Glutamatergic neuron (in vitro differentiated cells): ENCODE measurements around the gene PARS2. TPM values are rescaled to one million over a fixed set of nuclear protein-coding genes. Genes with fewer than 3 reads are reported as not detected.

ENCODE experiments used
- DNase-seq: peaks from one replicate; pipeline ENCODE4 v3.0.0; 2022
- H3K27ac Mint-ChIP-seq: one replicate; pipeline ENCODE4 v1.8.0; 2020; ENCODE audit warnings: mild to moderate bottlenecking, mixed read lengths, inconsistent platforms; ENCODE audit not compliant: unreplicated experiment
- H3K27me3 Mint-ChIP-seq: one replicate; pipeline ENCODE4 v1.8.0; 2020; ENCODE audit warnings: mild to moderate bottlenecking, moderate library complexity, mixed read lengths, inconsistent platforms; ENCODE audit not compliant: unreplicated experiment
- H3K36me3 Mint-ChIP-seq: one replicate; pipeline ENCODE4 v1.8.0; 2020; ENCODE audit warnings: mild to moderate bottlenecking, mixed read lengths, inconsistent platforms; ENCODE audit not compliant: unreplicated experiment
- H3K4me1 Mint-ChIP-seq: one replicate; pipeline ENCODE4 v1.8.0; 2020; ENCODE audit warnings: mild to moderate bottlenecking, low read depth, mixed read lengths, inconsistent platforms; ENCODE audit not compliant: unreplicated experiment
- H3K4me3 Mint-ChIP-seq: one replicate; pipeline ENCODE4 v1.8.0; 2020; ENCODE audit warnings: mild to moderate bottlenecking, mixed read lengths, inconsistent platforms; ENCODE audit not compliant: unreplicated experiment
- H3K9me3 Mint-ChIP-seq: one replicate; pipeline ENCODE4 v1.8.0; 2020; ENCODE audit warnings: mild to moderate bottlenecking, moderate library complexity, mixed read lengths, inconsistent platforms; ENCODE audit not compliant: unreplicated experiment
- total RNA-seq: library from RNA; stranded (reverse); fragmentation: NEBNext Ultra II Directional; extraction: Animal tissue kit (Norgen Biotek cat#: 25700); gene quantifications from one replicate; pipeline ENCODE4 v1.2.1, GENCODE V29; 2021; ENCODE audit not compliant: unreplicated experiment
- TF ChIP-seq, protein P1 (sequence below): fragments of 200-600 bp; sonication (generic); IDR thresholded peaks from one replicate; pipeline ENCODE4 v1.5.0; 2021; ENCODE audit not compliant: partially characterized antibody, unreplicated experiment

Gene PARS2
- total RNA-seq, 1 donor from 2014 or later = 4.2 TPM

DNA sequence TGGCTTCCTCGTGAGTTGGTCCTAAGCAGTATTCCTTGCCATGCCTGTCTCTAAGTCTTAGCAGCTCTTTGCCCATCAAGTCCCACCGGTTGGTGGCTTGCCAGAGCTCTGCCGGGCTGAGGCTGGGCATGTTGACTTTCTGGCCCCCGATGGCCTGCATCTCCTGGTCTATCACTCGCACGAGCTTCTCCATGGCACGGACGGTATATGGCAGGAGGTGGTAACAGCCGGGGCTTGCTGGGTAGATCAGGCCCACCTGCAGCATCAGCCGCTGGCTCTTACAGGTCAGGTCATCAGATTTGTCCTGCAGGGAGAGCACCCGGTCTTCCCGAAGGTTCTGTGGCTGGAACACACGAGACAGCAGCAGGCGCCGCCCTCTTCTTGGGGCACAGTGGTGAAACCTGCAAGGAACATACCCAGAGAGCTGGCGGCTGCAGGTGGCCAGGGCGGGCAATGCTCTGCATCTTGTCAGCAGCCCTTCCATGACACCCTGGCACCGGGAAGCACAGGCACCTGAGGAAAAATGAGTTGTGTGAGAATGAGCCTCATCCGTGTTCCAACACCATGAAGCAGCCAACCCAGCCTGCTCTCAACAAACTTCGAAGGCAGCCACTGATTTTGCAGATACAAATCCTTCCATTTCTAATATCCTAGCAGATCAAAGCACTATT lies 5.5 kb downstream of the PARS2 start:
- TF ChIP-seq, protein P1, sequence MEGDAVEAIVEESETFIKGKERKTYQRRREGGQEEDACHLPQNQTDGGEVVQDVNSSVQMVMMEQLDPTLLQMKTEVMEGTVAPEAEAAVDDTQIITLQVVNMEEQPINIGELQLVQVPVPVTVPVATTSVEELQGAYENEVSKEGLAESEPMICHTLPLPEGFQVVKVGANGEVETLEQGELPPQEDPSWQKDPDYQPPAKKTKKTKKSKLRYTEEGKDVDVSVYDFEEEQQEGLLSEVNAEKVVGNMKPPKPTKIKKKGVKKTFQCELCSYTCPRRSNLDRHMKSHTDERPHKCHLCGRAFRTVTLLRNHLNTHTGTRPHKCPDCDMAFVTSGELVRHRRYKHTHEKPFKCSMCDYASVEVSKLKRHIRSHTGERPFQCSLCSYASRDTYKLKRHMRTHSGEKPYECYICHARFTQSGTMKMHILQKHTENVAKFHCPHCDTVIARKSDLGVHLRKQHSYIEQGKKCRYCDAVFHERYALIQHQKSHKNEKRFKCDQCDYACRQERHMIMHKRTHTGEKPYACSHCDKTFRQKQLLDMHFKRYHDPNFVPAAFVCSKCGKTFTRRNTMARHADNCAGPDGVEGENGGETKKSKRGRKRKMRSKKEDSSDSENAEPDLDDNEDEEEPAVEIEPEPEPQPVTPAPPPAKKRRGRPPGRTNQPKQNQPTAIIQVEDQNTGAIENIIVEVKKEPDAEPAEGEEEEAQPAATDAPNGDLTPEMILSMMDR = no peak
- H3K36me3 Mint-ChIP-seq = no peaks in the 10 kb centered on the region
- H3K27ac Mint-ChIP-seq = no peak overlapping the region

DNA sequence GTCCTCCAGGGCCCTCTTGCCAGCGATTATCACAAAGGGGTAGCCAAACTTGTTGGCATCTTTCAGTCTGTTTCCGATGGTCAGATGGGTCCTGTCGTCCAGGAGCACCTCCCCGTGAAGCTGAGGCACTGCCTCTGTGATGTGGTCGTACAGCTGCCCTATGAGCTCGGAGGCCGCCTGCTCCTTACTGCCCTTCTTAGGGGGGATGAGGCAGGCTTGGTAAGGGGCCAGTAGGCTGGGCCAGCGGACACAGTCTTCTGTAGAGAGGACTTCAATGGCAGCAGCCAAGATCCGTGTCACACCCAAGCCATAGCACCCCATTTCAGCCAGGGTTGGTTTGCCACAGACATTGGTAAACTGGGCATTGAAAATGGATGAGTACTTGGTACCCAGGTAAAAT lies 6.5 kb downstream of the PARS2 start:
- no peak for DNase-seq
- H3K27me3 Mint-ChIP-seq = peaks cover 8% of the 10 kb centered on the region
- peaks cover 31% of the 10 kb centered on the region for H3K4me1 Mint-ChIP-seq
- no peaks in the 10 kb centered on the region for H3K36me3 Mint-ChIP-seq
- H3K27ac Mint-ChIP-seq = no peak overlapping the region
- TF ChIP-seq, protein P1 = no peak
- H3K4me3 Mint-ChIP-seq = no peak overlapping the region
- no peaks in the 10 kb centered on the region for H3K9me3 Mint-ChIP-seq

More for the DNA sequence above, 5.5 kb downstream of the PARS2 start:
- DNase-seq = no peak
- Mint-ChIP-seq H3K27me3 (peaks cover 8% of the 10 kb centered on the region), H3K4me3 (no peak overlapping the region), H3K9me3 (no peaks in the 10 kb centered on the region), H3K4me1 (peaks cover 35% of the 10 kb centered on the region)

- Mint-ChIP-seq H3K4me1 (peaks cover 15% of the 10 kb centered on the region), H3K4me3 (no peak overlapping the region), H3K27ac (no peak overlapping the region), H3K27me3 (peaks cover 4% of the 10 kb centered on the region), H3K36me3 (no peaks in the 10 kb centered on the region), H3K9me3 (no peaks in the 10 kb centered on the region)
- TF ChIP-seq, protein P1 = no peak
- peak; percentile 64 for DNase-seq
These were observed 9.6 kb downstream of the PARS2 start for GRCh38 chr1:54754486-54755285.

- Mint-ChIP-seq H3K36me3 (no peaks in the 10 kb centered on the region), H3K27me3 (peaks cover 3% of the 10 kb centered on the region), H3K4me1 (peaks cover 12% of the 10 kb centered on the region), H3K27ac (no peak overlapping the region), H3K9me3 (no peaks in the 10 kb centered on the region), H3K4me3 (no peak overlapping the region)
- DNase-seq = no peak
- TF ChIP-seq, protein P1 = no peak
These were observed 10.3 kb downstream of the PARS2 start for GRCh38 chr1:54754045-54754444.

DNA sequence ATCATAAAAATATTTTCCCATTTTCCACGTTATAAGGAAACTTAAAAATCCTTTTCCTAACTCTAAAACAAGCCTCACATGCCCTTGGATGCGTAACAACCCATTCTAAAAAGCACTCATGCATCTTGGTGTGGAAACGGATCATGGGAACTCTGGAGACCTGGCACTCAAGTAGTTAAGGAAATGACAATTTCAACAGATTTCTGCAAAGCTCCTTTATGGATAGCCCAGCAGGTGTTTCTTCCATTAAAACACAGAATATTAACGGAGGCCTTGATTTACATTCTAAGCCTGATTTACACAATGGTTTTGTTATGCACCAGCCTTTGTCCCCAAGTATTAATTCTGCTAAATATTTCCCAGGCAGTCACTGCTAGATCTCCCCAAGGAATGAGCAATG lies 12.9 kb downstream of the PARS2 start:
- Mint-ChIP-seq H3K27ac (no peak overlapping the region), H3K4me1 (peaks cover 6% of the 10 kb centered on the region), H3K27me3 (peaks cover 3% of the 10 kb centered on the region)

More for the DNA sequence above, 12.9 kb downstream of the PARS2 start:
- H3K4me3 Mint-ChIP-seq = no peak overlapping the region
- H3K9me3 Mint-ChIP-seq = no peaks in the 10 kb centered on the region
- TF ChIP-seq, protein P1 = no peak
- DNase-seq = no peak
- no peaks in the 10 kb centered on the region for H3K36me3 Mint-ChIP-seq
